Activated T-cell treated with anti-CD3 and anti-CD28 coated beads for 48 hours (primary cell): ENCODE measurements around the gene GSTT2.
"Not testable (repeated sequence)": the region's sequence is repeated elsewhere in the genome, so short reads cannot be mapped to it uniquely, and the experiment has no call there.

Experiments used
- DNase-seq: peaks from one replicate; pipeline ENCODE4 v3.0.0-alpha.2; 2020; ENCODE audit warnings: low read depth

Gene GSTT2

DNA sequence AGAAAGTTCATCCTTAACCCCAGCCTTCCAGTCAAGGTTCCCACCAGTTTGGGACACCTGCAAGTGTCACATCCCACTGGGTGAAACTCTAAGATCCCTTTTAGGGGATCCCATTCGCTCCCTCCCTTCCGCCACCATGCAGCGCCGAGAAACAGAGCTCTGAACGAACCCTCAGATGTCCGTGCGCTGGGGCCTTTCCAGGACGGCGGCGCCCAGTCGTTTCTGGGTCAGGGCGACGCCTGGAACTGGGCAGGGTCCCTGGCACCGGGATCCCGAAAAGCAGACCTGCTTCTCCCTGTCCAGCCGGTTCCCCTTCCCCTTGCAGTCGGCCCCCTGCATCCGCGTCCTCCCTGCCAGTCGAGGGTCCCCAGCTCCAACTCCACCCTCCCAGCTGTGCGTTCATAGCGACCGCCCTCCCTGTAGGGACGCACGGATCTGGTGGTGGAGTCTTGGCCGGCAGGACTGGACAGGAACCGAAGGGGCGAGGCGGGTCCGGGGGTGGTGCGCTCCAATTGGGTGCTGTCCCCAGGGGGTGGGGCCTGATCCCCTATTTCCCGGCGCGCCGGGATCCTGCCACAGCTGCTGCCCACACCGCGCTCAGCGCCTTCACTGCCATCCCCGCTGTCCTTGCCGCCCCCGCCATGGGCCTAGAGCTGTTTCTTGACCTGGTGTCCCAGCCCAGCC is at the start of gene GSTT2:
Gene GSTT2 (plus strand): TSS at position 578 of the 684 bp plus-strand sequence.
- not testable (repeated sequence) for DNase-seq

- no peak for DNase-seq
Observed at GRCh38 chr22:23938328-23939016, 41.5 kb upstream of the GSTT2 start.

- DNase-seq, result no peak
Observed at GRCh38 chr22:23939017-23939357, 40.9 kb upstream of the GSTT2 start.

GRCh38 chr22:23940166-23940565 is 39.8 kb upstream of the GSTT2 start:
- not testable (repeated sequence) for DNase-seq

- not testable (repeated sequence) for DNase-seq
Observed at GRCh38 chr22:23947391-23947790, 32.5 kb upstream of the GSTT2 start.

GRCh38 chr22:23949764-23950163 is 30.2 kb upstream of the GSTT2 start:
- not testable (repeated sequence) for DNase-seq

GRCh38 chr22:23951383-23951782 is 28.6 kb upstream of the GSTT2 start:
- not testable (repeated sequence) for DNase-seq

- not testable (repeated sequence) for DNase-seq
Observed at GRCh38 chr22:23952794-23953405, 27.0 kb upstream of the GSTT2 start.

- DNase-seq, result not testable (repeated sequence)
Observed at GRCh38 chr22:23953485-23953884, 26.4 kb upstream of the GSTT2 start.

- DNase-seq, result not testable (repeated sequence)
Observed at GRCh38 chr22:23954193-23954990, 25.5 kb upstream of the GSTT2 start.

GRCh38 chr22:23954991-23955305 is 25.0 kb upstream of the GSTT2 start:
- not testable (repeated sequence) for DNase-seq

- not testable (repeated sequence) for DNase-seq
Observed at GRCh38 chr22:23955886-23956285, 24.0 kb upstream of the GSTT2 start.

GRCh38 chr22:23956301-23956900 is 23.5 kb upstream of the GSTT2 start:
- DNase-seq, result peak; percentile 66

DNA sequence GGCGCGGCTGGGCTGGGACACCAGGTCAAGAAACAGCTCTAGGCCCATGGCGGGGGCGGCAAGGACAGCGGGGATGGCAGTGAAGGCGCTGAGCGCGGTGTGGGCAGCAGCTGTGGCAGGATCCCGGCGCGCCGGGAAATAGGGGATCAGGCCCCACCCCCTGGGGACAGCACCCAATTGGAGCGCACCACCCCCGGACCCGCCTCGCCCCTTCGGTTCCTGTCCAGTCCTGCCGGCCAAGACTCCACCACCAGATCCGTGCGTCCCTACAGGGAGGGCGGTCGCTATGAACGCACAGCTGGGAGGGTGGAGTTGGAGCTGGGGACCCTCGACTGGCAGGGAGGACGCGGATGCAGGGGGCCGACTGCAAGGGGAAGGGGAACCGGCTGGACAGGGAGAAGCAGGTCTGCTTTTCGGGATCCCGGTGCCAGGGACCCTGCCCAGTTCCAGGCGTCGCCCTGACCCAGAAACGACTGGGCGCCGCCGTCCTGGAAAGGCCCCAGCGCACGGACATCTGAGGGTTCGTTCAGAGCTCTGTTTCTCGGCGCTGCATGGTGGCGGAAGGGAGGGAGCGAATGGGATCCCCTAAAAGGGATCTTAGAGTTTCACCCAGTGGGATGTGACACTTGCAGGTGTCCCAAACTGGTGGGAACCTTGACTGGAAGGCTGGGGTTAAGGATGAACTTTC is 18.7 kb upstream of the GSTT2 start, which contains the start of gene GSTT2B:
Gene GSTT2B (minus strand): TSS at position 112 of the 688 bp plus-strand sequence. CDS start 64 bp downstream, at position 48.
- DNase-seq, result not testable (repeated sequence)

DNA sequence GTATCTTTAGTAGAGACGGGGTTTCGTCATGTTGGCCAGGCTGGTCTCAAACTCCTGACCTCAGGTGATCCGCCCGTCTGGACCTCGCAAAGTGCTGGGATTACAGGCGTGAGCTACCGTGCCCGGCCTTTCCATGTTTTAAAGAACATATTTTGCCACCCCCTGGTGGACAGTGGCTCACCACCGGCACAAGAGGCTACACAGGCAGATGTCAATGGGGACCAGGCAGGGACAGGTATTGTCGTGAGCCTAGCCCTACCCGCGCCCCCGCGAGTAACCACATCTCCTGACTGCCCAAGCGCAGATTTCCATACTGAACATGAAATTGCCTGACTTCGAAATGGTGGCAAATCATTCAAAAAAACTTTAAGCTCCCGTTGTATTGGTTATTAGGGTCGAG is 13.8 kb upstream of the GSTT2 start:
- DNase-seq, result not testable (repeated sequence)

DNA sequence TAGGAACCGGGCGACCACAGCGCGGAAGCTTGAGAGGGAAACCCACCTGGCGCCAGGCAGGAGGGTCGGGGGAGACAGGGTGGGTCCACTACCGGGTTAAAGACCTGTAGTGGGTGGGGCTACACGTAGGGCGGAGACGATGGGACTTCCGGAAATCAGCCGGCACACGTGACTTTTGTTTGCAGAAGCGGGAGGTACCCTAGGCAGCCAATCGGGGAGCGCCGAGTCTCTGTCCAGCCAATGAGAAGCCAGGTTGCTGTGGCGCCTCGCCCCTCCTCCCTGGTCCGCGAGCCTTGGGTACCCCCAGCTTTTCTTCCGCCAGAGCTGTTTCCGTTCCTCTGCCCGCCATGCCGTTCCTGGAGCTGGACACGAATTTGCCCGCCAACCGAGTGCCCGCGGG is 13.4 kb upstream of the GSTT2 start, which contains the start of gene DDTL:
Gene DDTL (plus strand): TSS at position 321 of the 400 bp plus-strand sequence. CDS start 27 bp downstream, at position 348.
- DNase-seq, result not testable (repeated sequence)

GRCh38 chr22:23969071-23969470 is 10.9 kb upstream of the GSTT2 start:
- no peak for DNase-seq

- DNase-seq, result no peak
Observed at GRCh38 chr22:23970201-23970641, 9.7 kb upstream of the GSTT2 start.

GRCh38 chr22:23970816-23971486 is 9.0 kb upstream of the GSTT2 start:
- DNase-seq, result no peak

GRCh38 chr22:23971927-23972326 is 8.0 kb upstream of the GSTT2 start:
- DNase-seq, result not testable (repeated sequence)
